ENCODE data around the gene LRRC53.

LRRC53 gene

DNA sequence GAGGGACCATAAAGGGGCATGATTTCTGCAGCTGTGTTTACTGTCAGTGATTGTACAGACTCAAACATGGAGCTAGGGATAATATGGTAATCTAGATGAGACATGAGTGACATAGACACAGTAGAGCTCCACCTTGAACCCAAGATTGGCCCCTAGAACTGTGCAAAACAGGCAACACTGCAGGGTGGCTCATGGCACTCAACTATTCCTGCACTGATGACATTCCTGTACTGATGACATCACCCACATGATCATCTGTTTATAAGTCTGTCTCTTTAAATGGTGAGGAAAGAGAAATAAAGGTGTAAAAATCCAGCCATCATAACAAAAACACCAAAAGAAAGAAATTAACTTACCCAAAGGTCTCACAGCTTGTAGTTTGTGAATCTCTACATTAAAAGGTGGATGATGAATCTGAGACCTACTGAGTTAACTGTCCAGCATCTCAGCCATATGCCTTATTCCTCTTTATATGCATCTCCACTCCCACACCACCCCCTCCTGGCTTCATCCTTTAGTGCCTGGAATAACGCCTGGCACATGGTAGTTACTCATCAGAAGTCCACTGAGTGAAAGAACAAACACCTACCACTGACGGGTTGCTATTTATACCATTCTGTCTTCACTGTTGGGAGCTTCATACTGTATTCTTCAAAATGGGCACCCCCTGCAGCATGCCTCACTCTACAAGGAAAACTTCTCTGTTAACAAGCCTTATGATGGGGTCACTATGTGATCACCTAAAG lies at the start of gene LRRC53:
Gene LRRC53, minus strand, starts transcription at position 442 of the 746 bp plus-strand sequence. CDS start 29,262 bp downstream, outside the sequence.
- no peak for DNase-seq (ENCODE audit: low read depth in 2 of 2)

GRCh38 chr1:74549932-74550331 lies 37.5 kb upstream of the LRRC53 start:
- DNase-seq (ENCODE audit: low read depth in 2 of 2): no peak

- DNase-seq (ENCODE audit: low read depth in 2 of 2): no peak
Observed at GRCh38 chr1:74548961-74549750, 36.7 kb upstream of the LRRC53 start.

DNA sequence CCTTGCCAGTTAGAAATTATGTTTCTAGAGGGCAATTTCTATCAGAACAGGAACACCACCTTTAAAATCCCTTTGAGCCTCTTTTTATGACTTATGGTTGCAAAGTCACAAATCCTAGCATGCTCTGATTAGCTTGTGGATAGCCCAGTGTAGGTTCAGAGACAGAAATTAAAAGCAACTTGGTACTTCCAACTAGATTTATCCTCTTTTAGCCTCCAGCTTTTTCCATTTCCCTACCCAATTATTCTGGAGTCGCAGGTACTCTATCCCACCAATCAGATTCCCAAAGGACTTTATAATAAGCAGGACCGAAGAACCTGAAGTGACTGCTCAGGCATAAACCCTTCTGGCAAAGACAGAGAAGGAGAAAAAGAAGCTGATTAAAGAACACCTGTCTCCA lies 33.4 kb upstream of the LRRC53 start:
- no peak for DNase-seq (ENCODE audit: low read depth in 2 of 2)

- DNase-seq (ENCODE audit: low read depth in 2 of 2): no peak
Observed at GRCh38 chr1:74534241-74534640, 21.8 kb upstream of the LRRC53 start.

DNA sequence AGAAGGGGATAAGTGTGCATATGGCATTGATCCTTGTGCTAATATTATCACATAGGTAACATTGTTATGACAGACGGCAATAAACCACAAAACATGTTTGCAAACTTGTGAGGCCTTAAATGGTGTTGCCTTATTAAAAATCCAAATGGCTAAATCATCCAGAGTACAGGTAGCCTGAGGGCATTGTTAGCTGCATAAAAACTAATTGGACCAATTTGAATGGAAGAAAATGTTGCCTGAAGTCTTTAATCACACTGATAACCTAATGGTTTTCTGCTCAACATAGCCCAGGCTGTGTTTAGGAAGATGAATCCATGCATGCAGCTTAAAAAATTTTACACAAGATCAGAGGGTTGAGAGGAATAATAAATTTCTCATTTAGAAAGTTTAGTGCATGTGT lies 19.4 kb upstream of the LRRC53 start:
- no peak for DNase-seq (ENCODE audit: low read depth in 2 of 2)

DNA sequence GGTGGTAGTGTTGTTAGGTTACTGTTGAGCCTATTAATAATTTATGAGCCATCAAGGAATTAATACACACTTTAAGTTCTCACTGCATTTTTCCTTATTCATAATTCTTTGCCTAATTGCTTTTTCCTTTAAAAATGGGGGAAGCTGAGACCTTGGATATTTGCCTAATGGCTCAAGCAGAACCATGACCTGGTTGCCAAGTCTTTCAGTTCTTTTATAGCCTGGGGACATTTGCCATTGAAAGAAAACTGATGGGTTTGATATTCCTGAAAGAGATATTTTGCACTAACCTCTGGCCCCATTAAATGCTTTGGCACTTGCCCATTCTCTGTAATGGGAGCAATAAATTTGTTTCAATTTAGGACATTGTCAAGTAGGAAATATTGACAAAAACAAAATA lies 18.5 kb upstream of the LRRC53 start:
- no peak for DNase-seq (ENCODE audit: low read depth in 2 of 2)

GRCh38 chr1:74528123-74528522 lies 15.7 kb upstream of the LRRC53 start:
- DNase-seq (ENCODE audit: low read depth in 2 of 2): no peak

GRCh38 chr1:74526708-74527107 lies 14.3 kb upstream of the LRRC53 start:
- no peak for DNase-seq (ENCODE audit: low read depth in 2 of 2)

DNA sequence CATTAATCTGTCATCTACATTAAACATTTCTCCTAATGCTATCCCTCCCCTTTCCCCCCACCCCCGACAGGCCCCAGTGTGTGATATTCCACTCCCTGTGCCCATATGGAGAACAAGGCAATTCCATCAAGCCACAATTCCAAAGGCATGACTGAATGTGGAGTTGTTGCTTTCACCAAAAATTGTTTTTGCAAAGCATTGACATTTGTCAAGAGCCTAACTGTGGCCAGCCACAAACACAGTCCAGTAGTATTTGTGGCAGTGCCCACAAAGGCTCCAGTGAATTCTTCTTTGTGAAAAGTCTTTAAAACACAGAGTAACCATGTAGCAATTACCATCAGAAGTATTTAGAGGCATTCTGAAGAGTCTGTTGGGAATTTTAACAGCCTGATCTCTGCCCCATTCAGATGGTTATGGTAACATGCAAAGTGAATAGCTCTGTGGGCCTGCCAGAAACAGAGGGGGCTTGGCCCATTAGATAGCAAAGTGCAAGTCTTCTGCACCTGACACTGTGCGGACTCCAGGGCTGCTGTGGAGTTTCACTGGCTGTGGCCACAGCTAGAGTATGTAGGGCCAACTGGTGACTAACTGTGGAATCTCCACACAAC lies 11.6 kb upstream of the LRRC53 start:
- no peak for DNase-seq (ENCODE audit: low read depth in 2 of 2)

DNA sequence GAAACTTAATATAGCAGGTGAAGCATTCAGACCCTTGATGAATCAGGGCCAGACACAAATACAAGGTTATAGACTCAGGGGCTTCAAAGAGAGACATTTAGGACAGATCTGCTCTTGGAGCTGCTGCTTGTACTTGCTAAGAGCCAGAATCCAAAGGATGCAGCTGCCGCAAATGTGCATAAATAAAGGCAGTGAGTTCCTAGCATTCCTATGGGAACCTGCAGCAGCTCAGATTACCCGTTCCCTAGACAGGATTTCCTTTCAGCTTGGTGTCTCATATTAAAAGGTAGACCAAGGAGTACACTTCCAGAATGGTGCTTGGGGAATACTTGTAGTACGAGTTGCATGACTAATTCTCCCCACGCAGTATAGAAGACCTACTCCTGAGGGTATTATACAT lies 9.7 kb upstream of the LRRC53 start:
- no peak for DNase-seq (ENCODE audit: low read depth in 2 of 2)

DNA sequence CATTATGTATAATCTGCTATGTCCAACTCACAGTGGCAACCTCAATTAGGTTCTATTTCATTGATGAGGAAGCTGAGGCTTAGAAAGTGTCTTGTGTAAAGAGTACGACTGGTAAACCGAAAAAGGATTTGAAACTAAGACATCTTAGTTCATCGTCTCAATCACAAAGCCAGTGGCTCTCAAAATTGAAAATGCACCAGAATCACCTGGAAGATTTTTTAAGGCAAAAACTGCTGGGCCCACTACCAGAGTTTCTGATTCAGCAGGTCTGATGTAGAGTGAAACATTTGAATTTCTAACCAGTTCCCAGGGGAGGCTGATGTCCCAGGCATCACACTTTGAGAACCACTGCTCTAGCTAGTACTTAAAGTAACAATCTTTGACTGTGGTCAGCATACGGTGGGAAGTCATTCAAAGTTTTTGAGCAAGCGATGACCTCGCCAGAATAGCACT lies 5.2 kb upstream of the LRRC53 start:
- no peak for DNase-seq (ENCODE audit: low read depth in 2 of 2)

DNA sequence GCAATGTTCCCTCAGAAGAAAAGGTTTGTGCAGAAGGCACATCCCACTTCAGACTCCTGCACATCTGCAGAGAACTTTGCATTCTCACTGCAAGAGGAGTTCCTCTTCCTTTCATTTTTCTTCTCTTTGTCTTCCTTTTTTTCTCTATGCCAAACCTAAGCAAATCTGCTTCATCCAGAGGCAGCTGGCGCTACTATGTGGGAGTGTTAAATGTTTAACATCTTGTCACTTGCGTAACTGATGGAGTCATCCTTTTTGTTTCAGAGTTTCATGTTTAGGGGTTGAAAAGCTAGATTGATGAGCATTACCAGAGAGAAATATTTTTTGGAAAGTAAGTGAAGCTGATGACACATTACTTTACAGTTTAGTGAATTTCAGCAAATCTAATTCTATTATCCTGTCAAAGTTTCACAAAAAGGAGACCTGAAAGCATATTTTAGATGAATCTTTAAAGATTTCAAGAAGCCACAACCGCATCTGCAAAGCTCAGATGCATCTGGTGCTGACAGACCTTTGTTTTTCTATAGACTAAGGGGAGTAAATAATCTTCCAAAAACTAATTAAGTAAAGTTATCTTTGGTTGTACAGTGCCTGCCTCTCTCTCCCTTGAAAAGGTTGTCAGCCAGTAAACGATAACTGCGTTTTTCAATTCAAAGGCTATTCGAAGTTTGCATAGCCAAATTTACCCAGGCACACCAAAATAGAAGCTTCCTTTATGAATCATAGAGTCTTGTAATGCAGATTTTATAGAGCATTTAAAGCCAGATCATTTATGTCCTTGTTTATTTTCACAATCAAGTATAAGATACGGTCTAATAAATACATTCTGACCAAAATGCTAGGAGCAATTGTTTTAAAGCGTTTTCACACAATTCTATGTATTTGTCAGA lies 1.2 kb upstream of the LRRC53 start:
- DNase-seq (ENCODE audit: low read depth in 2 of 2): no peak

- DNase-seq (ENCODE audit: low read depth in 2 of 2): no peak
Observed at GRCh38 chr1:74508449-74508848, 4.0 kb downstream of the LRRC53 start.

DNA sequence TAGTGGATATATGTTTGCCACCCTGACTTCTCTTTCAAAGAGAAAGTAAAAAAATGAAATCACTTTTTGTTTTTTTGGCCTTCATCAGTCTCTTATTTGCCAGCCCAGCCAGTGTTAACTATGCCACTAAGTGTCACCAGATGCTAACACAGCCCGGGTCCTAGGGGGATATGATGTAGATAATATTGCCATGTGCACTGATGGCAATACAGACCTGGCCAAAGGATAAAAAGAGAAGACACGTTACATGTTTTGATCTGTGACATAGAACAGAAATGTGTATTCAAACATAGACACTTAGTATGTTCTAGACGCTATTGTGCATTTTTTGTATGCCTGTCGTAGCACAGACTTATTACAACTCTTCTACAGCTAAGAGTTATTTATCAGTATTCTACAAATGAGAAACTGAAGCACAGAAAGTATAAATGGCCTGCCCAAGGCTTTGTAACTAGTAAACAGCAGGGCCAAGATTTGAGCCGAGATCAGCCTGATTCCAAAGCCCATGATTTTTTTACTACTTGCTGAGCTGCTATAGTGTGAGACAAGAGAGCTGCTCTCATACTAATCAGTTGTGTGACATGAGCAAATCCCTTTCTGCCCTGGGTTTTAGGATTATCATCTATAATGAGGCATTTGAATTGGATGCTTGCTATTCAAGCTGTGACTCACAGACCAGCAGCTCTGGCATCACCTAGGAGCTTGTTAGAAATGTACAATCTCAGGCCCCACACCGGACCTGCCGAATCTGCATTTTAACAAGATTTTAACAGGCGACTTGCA lies 6.3 kb downstream of the LRRC53 start:
- no peak for DNase-seq (ENCODE audit: low read depth in 2 of 2)

DNA sequence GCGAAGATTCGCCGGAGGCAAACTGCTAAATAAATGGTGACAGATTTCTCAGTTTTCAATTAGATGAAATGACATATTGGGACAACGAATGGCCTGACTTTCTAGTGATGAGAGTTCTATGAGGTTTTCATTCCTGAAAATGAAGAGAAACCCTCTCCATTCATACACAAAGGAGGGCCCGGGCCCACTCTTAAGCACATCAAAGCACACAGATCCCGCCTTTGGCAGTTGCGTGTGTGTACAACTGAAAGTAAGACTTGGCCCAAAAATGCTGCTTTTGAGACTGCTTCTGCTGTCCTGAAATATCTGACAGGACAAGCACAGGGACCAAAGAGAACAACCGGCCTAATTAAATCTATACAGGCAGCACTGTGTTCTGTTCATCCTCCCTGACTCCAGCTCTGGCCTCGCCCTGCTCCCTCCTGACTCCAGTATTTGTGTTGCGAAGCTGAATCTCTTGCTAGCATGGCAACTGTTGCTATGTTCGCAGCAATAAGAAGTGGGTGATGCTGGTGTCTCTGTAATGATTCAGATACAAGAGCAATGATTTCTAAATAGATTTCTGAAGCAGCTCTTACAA lies 7.4 kb downstream of the LRRC53 start:
- no peak for DNase-seq (ENCODE audit: low read depth in 2 of 2)

- no peak for DNase-seq (ENCODE audit: low read depth in 2 of 2)
Observed at GRCh38 chr1:74504125-74504932, 8.1 kb downstream of the LRRC53 start.

GRCh38 chr1:74502858-74503257 lies 9.6 kb downstream of the LRRC53 start:
- no peak for DNase-seq (ENCODE audit: low read depth in 2 of 2)

- no peak for DNase-seq (ENCODE audit: low read depth in 2 of 2)
Observed at GRCh38 chr1:74502432-74502831, 10.0 kb downstream of the LRRC53 start.

DNA sequence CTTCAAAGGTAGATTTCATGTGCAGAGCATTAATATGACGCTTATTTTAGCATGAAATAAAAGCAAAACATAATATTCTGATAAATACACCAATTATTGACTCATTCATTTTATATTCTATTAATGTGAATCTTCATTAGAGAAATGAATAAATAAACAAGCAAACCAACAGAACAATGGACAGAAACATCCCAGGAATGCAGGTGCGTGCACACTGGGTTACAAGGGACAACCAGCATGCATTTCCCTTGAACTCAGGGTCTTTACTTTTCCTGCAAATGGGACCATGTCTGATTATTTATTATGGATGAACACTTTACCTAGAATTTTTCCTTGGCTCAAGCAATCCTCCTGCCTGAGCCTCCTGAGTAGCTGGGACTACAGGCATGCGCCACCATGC lies 13.5 kb downstream of the LRRC53 start:
- no peak for DNase-seq (ENCODE audit: low read depth in 2 of 2)

All from stimulated activated CD8-positive, alpha-beta memory T cell treated with anti-CD3 and anti-CD28 coated beads, Interleukin-15, amount 100 ng/mL, for 4 hours (primary cell).